Mucosa of descending colon (tissue), 3 donors: Measurements from ENCODE around the gene CFAP251. TPM values are rescaled to one million over a fixed set of nuclear protein-coding genes. Genes with fewer than 3 reads are reported as not detected.

Experiments used
- ATAC-seq: fragments of 200-7000 bp; cut with Tn5 transposase; one replicate; pipeline ENCODE4 v1.9.1; 2020; ENCODE audit warnings: mild to moderate bottlenecking, moderate library complexity
- DNase-seq, 3 donors: peaks; one replicate each; pipeline ENCODE4 v3.0.0-alpha.2; 2020
- H3K36me3 ChIP-seq: fragments of 200-600 bp; one replicate; pipeline ENCODE4 v1.8.0; 2021; ENCODE audit warnings: low read depth, mild to moderate bottlenecking
- H3K4me1 ChIP-seq: fragments of 200-600 bp; one replicate; pipeline ENCODE4 v1.8.0; 2021; ENCODE audit warnings: low read depth, mild to moderate bottlenecking
- H3K4me3 ChIP-seq: fragments of 200-600 bp; one replicate; pipeline ENCODE4 v1.8.0; 2021; ENCODE audit warnings: mild to moderate bottlenecking
- H3K9me3 ChIP-seq: fragments of 200-600 bp; one replicate; pipeline ENCODE4 v1.8.0; 2021; ENCODE audit warnings: mild to moderate bottlenecking
- CTCF ChIP-seq: fragments of 200-600 bp; IDR thresholded peaks from one replicate; pipeline ENCODE4 v1.8.0; 2022; ENCODE audit warnings: antibody characterized with exemption, mild to moderate bottlenecking
- intact Hi-C, 2 donors: fragments of 100-400 bp; cut with DNase I in 1 of 2; cut with micrococcal nuclease in 1 of 2; formaldehyde crosslinking; loops; one replicate each; pipeline versions ENCODE4 v1.11.0 to v1.11.1; 2022; cut with DNase I, micrococcal nuclease
- total RNA-seq, 3 donors: library from RNA; stranded (reverse); fragmentation: NEBNext Ultra II Directional in 2 of 3; extraction: Animal tissue kit (Norgen Biotek cat#: 25700) in 2 of 3; gene quantifications; one replicate each; pipeline versions ENCODE4 v1.2.1 to v1.2.4, GENCODE V29; 2021 to 2023
- donor health status: DM: no; HTN: no; CAD: no; lungs with moderate emphysema.
- donor health status: DM: no; HTN: no; CAD: no.
- donor health status: DM: no; HTN: yes; CAD: no.

The CFAP251 gene
- total RNA-seq, 3 donors from 2014 or later = 0.14 to 0.92 (median 0.55) TPM

- DNase-seq = peak in 2 of 3 donors; percentile 31 to 56
Observed at GRCh38 chr12:122022393-122023338, 104.3 kb downstream of the CFAP251 start.

GRCh38 chr12:122023339-122024131 is 105.1 kb downstream of the CFAP251 start:
- Histone ChIP-seq H3K9me3 (no peaks in the 10 kb centered on the region), H3K36me3 (no peaks in the 10 kb centered on the region), H3K4me1 (peaks cover 19% of the 10 kb centered on the region), H3K4me3 (no peak overlapping the region)
- ATAC-seq = peak; percentile 61
- peak; percentile 61 to 65 (median 62) for DNase-seq
- TF ChIP-seq CTCF = no peak
- intact Hi-C loops = no loop called here

More at GRCh38 chr12:122022393-122023338, 104.3 kb downstream of the CFAP251 start:
- Histone ChIP-seq H3K4me3 (peak overlapping the region; percentile 15), H3K4me1 (peaks cover 19% of the 10 kb centered on the region), H3K36me3 (no peaks in the 10 kb centered on the region), H3K9me3 (no peaks in the 10 kb centered on the region)
- peak; percentile 13 for ATAC-seq
- TF ChIP-seq CTCF = no peak
- intact Hi-C loops = no loop called here

- intact Hi-C loops = no loop called here
- H3K36me3 ChIP-seq = no peaks in the 10 kb centered on the region
- ATAC-seq = no peak
- peaks cover 19% of the 10 kb centered on the region for H3K4me1 ChIP-seq
- no peak for DNase-seq
- H3K9me3 ChIP-seq = no peaks in the 10 kb centered on the region
- TF ChIP-seq CTCF = no peak
- no peak overlapping the region for H3K4me3 ChIP-seq
Observed at GRCh38 chr12:122024132-122024785, 105.9 kb downstream of the CFAP251 start.

GRCh38 chr12:122026706-122027333 is 108.4 kb downstream of the CFAP251 start:
- ATAC-seq = no peak
- intact Hi-C loops = no loop called here
- no peak for TF ChIP-seq CTCF

More at GRCh38 chr12:122026706-122027333, 108.4 kb downstream of the CFAP251 start:
- no peaks in the 10 kb centered on the region for H3K36me3 ChIP-seq
- peaks cover 13% of the 10 kb centered on the region for H3K4me1 ChIP-seq
- DNase-seq = no peak
- no peaks in the 10 kb centered on the region for H3K9me3 ChIP-seq
- H3K4me3 ChIP-seq = no peak overlapping the region
